ENCODE results near the gene FNDC3B. TPM values are rescaled to one million over a fixed set of nuclear protein-coding genes. Genes with fewer than 3 reads are reported as not detected.

The FNDC3B gene
- total RNA-seq, 2 experiments from 2014 or later: 9.2 to 13.5 TPM

GRCh38 chr3:172351895-172352466 lies 312.6 kb downstream of the FNDC3B start:
- Mint-ChIP-seq H3K4me1 (ENCODE audit: low read depth) (no peaks in the 10 kb centered on the region), H3K9me3 (no peaks in the 10 kb centered on the region), H3K27ac (no peak overlapping the region), H3K36me3 (ENCODE audit: low read depth) (peaks cover 25% of the 10 kb centered on the region), H3K27me3 (ENCODE audit: low read depth) (no peaks in the 10 kb centered on the region), H3K4me3 (no peak overlapping the region)
- CTCF ChIA-PET: interaction anchor here (0.6 to 2.9 kb wide), 2 partner anchors 20 to 573 kb away, joined by 3 to 10 read pairs; no protein-coding TSS in a partner anchor
- intact Hi-C loops (cut with micrococcal nuclease): no loop called here
- no peak for DNase-seq

GRCh38 chr3:172352786-172353185 lies 313.4 kb downstream of the FNDC3B start:
- peaks cover 22% of the 10 kb centered on the region for H3K36me3 Mint-ChIP-seq (ENCODE audit: low read depth)
- H3K27me3 Mint-ChIP-seq (ENCODE audit: low read depth): no peaks in the 10 kb centered on the region
- H3K27ac Mint-ChIP-seq: no peak overlapping the region
- CTCF ChIA-PET: interaction anchor here (2.0 to 2.9 kb wide), 2 partner anchors 11 to 20 kb away, joined by 7 to 10 read pairs; no protein-coding TSS in a partner anchor
- H3K9me3 Mint-ChIP-seq: no peaks in the 10 kb centered on the region
- DNase-seq: no peak
- H3K4me1 Mint-ChIP-seq (ENCODE audit: low read depth): no peaks in the 10 kb centered on the region
- H3K4me3 Mint-ChIP-seq: no peak overlapping the region
- intact Hi-C loops (cut with micrococcal nuclease): no loop called here

GRCh38 chr3:172354931-172355499 lies 315.6 kb downstream of the FNDC3B start:
- no peak for DNase-seq
- Mint-ChIP-seq H3K27me3 (ENCODE audit: low read depth) (no peaks in the 10 kb centered on the region), H3K27ac (no peak overlapping the region), H3K36me3 (ENCODE audit: low read depth) (peaks cover 26% of the 10 kb centered on the region), H3K4me3 (no peak overlapping the region), H3K4me1 (ENCODE audit: low read depth) (no peaks in the 10 kb centered on the region), H3K9me3 (no peaks in the 10 kb centered on the region)
- CTCF ChIA-PET: interaction anchor here (0.6 to 2.9 kb wide), 3 partner anchors 13 to 141 kb away, joined by 3 to 10 read pairs (median 7); no protein-coding TSS in a partner anchor
- intact Hi-C loops (cut with micrococcal nuclease): no loop called here

DNA sequence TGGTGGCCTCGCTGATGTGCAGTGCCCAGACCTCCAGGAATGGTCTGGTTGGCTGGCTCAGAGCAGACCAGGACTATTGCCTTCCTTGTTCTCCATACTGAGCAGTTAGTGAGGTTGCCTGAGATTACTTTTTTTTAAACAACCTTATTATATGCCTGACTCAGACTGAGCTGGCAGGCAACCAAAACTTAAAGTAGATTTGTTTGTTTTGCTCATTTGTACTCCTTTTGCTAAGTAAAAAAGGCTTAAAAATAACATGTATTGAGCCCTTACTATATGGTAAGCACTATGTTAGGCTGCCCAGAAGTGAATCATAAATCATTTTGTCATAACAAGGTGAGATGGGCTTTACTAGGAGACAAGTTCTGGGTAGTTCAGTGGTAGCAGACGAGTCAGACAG lies 316.5 kb downstream of the FNDC3B start:
- no peaks in the 10 kb centered on the region for H3K27me3 Mint-ChIP-seq (ENCODE audit: low read depth)
- CTCF ChIA-PET: interaction anchor here (0.9 to 1.7 kb wide), 2 partner anchors 24 to 310 kb away, joined by 3 to 4 read pairs; no protein-coding TSS in a partner anchor
- intact Hi-C loops (cut with micrococcal nuclease): no loop called here
- H3K4me1 Mint-ChIP-seq (ENCODE audit: low read depth): no peaks in the 10 kb centered on the region
- H3K36me3 Mint-ChIP-seq (ENCODE audit: low read depth): peaks cover 32% of the 10 kb centered on the region
- H3K9me3 Mint-ChIP-seq: no peaks in the 10 kb centered on the region
- H3K27ac Mint-ChIP-seq: no peak overlapping the region
- H3K4me3 Mint-ChIP-seq: no peak overlapping the region
- DNase-seq: no peak

GRCh38 chr3:172356427-172356826 lies 317.0 kb downstream of the FNDC3B start:
- Mint-ChIP-seq H3K9me3 (no peaks in the 10 kb centered on the region), H3K27ac (no peak overlapping the region), H3K27me3 (ENCODE audit: low read depth) (no peaks in the 10 kb centered on the region), H3K36me3 (ENCODE audit: low read depth) (peaks cover 35% of the 10 kb centered on the region), H3K4me1 (ENCODE audit: low read depth) (no peaks in the 10 kb centered on the region), H3K4me3 (no peak overlapping the region)
- CTCF ChIA-PET: interaction anchor here (0.9 to 1.7 kb wide), 2 partner anchors 24 to 309 kb away, joined by 3 to 4 read pairs; no protein-coding TSS in a partner anchor
- DNase-seq: no peak
- intact Hi-C loops (cut with micrococcal nuclease): no loop called here

DNA sequence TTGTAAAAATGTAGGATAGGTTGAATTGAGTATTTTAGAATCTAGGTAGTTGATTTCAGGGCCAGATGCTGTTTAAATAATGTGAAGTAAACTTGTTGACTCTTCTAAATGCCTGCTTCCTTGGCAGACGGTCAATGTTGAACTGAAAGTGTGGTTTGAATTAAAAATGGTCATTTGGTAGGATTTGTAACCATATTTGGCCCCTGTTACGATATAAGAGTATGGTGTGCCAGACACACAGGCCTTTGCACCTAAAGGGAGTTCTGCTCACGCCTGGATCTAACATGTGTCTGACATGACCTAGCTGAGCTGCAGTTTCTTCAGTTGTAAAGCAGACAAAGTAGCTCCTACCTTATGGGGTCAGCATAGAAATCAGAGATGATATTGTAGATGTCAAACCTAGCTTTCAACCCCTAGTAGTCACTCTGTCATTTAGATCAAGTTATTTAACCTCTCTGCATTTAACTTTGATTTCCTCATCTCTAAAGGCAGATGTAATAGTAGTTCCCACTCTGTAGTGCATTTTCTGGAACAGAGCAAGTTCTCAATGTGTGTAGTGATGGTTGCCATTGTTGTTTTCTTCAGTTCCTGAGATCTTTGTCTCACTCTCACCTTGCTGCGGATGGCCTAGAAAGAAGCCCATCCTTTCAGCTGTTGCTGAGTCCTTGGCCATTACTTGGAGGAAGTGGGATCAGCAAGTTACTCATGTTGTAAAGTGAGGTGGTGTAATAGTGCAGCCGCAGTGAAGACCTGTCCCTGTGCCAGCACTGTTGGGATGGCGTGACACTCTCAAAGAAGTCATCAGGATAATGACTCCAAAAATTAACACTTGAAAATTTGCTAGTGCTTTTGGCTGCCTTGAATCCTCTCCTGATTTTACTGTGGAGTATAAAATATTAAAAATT lies 318.7 kb downstream of the FNDC3B start:
- Mint-ChIP-seq H3K36me3 (ENCODE audit: low read depth) (peaks cover 37% of the 10 kb centered on the region), H3K27me3 (ENCODE audit: low read depth) (no peaks in the 10 kb centered on the region), H3K27ac (no peak overlapping the region), H3K4me1 (ENCODE audit: low read depth) (no peaks in the 10 kb centered on the region), H3K4me3 (no peak overlapping the region), H3K9me3 (no peaks in the 10 kb centered on the region)
- CTCF ChIA-PET: interaction anchor here (0.9 to 1.1 kb wide), 2 partner anchors 26 to 309 kb away, joined by 3 read pairs; no protein-coding TSS in a partner anchor
- intact Hi-C loops (cut with micrococcal nuclease): no loop called here
- DNase-seq: no peak

GRCh38 chr3:172359231-172359630 lies 319.9 kb downstream of the FNDC3B start:
- Mint-ChIP-seq H3K4me3 (no peak overlapping the region), H3K27ac (no peak overlapping the region), H3K9me3 (no peaks in the 10 kb centered on the region), H3K4me1 (ENCODE audit: low read depth) (no peaks in the 10 kb centered on the region), H3K36me3 (ENCODE audit: low read depth) (peaks cover 32% of the 10 kb centered on the region), H3K27me3 (ENCODE audit: low read depth) (no peaks in the 10 kb centered on the region)
- no peak for DNase-seq
- CTCF ChIA-PET: interaction anchor here (1.1 kb wide), 1 partner anchor 27 kb away, joined by 3 read pairs; no protein-coding TSS in a partner anchor
- intact Hi-C loops (cut with micrococcal nuclease): no loop called here

- H3K27ac Mint-ChIP-seq: no peak overlapping the region
- H3K27me3 Mint-ChIP-seq (ENCODE audit: low read depth): no peaks in the 10 kb centered on the region
- no peak for DNase-seq
- no peaks in the 10 kb centered on the region for H3K4me1 Mint-ChIP-seq (ENCODE audit: low read depth)
- H3K4me3 Mint-ChIP-seq: no peak overlapping the region
- CTCF ChIA-PET: no interaction called here
- H3K9me3 Mint-ChIP-seq: no peaks in the 10 kb centered on the region
- H3K36me3 Mint-ChIP-seq (ENCODE audit: low read depth): peaks cover 34% of the 10 kb centered on the region
- intact Hi-C loops (cut with micrococcal nuclease): no loop called here
Observed at GRCh38 chr3:172359996-172360395, 320.6 kb downstream of the FNDC3B start.

DNA sequence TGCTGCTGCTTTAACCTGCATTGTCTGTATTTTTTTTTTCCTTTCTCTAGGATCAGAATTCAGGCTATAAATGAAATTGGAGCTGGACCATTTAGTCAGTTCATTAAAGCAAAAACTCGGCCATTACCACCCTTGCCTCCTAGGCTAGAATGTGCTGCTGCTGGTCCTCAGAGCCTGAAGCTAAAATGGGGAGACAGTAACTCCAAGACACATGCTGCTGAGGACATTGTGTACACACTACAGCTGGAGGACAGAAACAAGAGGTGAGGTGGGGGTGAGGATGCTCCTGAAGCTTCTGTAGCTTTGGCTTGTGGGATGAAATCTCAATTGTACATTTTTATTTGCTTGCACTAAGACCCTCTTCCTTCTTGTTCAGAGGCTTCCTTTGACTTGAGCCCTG lies 323.2 kb downstream of the FNDC3B start:
- Mint-ChIP-seq H3K36me3 (ENCODE audit: low read depth) (peaks cover 34% of the 10 kb centered on the region), H3K27me3 (ENCODE audit: low read depth) (no peaks in the 10 kb centered on the region), H3K4me1 (ENCODE audit: low read depth) (no peaks in the 10 kb centered on the region), H3K4me3 (no peak overlapping the region), H3K27ac (no peak overlapping the region), H3K9me3 (no peaks in the 10 kb centered on the region)
- CTCF ChIA-PET: interaction anchor here (1.1 kb wide), 1 partner anchor 22 kb away, joined by 4 read pairs; no protein-coding TSS in a partner anchor
- no peak for DNase-seq
- intact Hi-C loops (cut with micrococcal nuclease): no loop called here

DNA sequence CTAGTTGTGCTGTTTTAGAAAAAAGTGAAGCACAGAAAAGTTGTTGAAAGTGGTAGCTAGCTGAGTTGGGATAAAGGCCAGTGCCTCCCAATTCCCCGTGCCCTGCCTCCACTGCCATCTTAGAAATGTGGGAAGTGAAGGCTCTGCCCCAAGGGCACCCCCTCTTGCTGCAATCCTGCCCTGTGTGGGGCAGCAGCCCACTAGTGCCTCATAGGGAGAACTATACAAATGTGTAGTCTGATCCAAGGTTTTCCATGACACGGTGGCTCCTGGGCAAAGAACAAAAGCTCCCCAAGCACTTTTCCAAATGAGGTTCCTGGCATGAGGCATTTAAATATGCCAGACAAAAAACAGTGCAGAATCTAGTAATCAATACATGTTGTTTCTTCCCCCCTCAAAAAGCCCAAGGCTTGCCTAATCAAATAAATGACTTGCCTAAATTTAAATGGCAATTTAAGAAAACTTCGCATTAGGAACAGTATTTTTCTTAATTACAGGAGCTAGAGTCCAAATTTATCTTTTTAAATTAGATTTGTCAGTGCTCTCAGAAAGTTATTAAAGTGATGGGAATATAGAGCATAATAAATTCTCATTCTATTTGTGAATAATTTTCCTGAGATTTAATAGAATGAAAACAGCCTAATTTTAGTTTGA lies 325.1 kb downstream of the FNDC3B start:
- Mint-ChIP-seq H3K4me3 (no peak overlapping the region), H3K9me3 (no peaks in the 10 kb centered on the region), H3K27me3 (ENCODE audit: low read depth) (no peaks in the 10 kb centered on the region), H3K36me3 (ENCODE audit: low read depth) (peaks cover 29% of the 10 kb centered on the region), H3K4me1 (ENCODE audit: low read depth) (no peaks in the 10 kb centered on the region), H3K27ac (no peak overlapping the region)
- intact Hi-C loops (cut with micrococcal nuclease): no loop called here
- CTCF ChIA-PET: interaction anchor here (0.8 to 1.9 kb wide), 3 partner anchors 32 to 302 kb away, joined by 3 to 6 read pairs (median 3); no protein-coding TSS in a partner anchor
- DNase-seq: no peak

- no peak for DNase-seq
- no peaks in the 10 kb centered on the region for H3K27me3 Mint-ChIP-seq (ENCODE audit: low read depth)
- no peak overlapping the region for H3K27ac Mint-ChIP-seq
- H3K4me3 Mint-ChIP-seq: no peak overlapping the region
- H3K9me3 Mint-ChIP-seq: no peaks in the 10 kb centered on the region
- intact Hi-C loops (cut with micrococcal nuclease): no loop called here
- CTCF ChIA-PET: interaction anchor here (0.8 to 1.9 kb wide), 2 partner anchors 32 to 34 kb away, joined by 3 to 6 read pairs; no protein-coding TSS in a partner anchor
- peaks cover 28% of the 10 kb centered on the region for H3K36me3 Mint-ChIP-seq (ENCODE audit: low read depth)
- H3K4me1 Mint-ChIP-seq (ENCODE audit: low read depth): no peaks in the 10 kb centered on the region
Observed at GRCh38 chr3:172365028-172365567, 325.7 kb downstream of the FNDC3B start.
